ENCODE results near the gene LDLRAD4. TPM values are rescaled to one million over a fixed set of nuclear protein-coding genes. Genes with fewer than 3 reads are reported as not detected.

Gene LDLRAD4
- polyA plus RNA-seq, 3 donors from 2014 or later, result 4.8 to 11.3 (median 9.6) TPM

DNA sequence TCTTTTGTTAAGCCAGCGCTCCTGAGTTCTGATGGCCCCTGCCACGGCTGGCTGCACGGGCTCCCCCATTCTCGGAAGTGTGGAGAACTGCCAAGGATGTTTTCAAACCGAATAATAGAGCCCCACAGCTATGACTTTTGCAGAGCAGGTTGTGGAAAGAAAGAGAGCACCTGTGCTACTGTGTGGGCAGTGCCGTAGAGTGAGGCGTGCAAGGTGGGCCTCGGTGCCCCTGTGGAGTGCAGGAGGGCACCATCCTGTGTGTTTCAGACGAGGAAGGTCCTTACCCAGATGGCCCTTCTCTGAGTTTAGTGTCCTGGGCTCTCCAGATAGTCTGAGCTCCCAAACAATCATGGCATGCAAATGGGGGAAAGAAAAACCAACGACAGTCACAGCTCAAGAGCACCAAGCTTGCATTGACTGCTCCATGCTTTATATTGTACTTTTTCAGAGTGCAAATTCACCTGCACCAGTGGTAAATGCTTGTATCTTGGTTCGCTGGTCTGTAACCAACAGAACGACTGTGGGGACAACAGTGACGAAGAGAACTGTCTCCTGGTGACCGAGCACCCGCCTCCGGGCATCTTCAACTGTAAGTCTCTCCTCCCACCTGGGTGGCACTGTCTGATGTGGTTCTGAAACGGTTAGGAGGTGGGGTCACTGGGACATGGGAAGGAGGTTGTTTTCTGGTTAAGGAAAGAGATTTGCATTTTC is 219.4 kb downstream of the LDLRAD4 start:
- DNase-seq, result no peak
- Mint-ChIP-seq H3K4me1 (peaks cover 10 to 26% of the 10 kb centered on the region in 2 donors), H3K36me3 (no peaks in the 10 kb centered on the region), H3K27me3 (ENCODE audit: low read depth in 3 of 3) (peaks cover 2 to 8% (median 3%) of the 10 kb centered on the region in 3 donors), H3K9me3 (no peaks in the 10 kb centered on the region), H3K4me3 (peak overlapping the region in 1 of 5 donors; percentile 59), H3K27ac (no peak overlapping the region)

DNA sequence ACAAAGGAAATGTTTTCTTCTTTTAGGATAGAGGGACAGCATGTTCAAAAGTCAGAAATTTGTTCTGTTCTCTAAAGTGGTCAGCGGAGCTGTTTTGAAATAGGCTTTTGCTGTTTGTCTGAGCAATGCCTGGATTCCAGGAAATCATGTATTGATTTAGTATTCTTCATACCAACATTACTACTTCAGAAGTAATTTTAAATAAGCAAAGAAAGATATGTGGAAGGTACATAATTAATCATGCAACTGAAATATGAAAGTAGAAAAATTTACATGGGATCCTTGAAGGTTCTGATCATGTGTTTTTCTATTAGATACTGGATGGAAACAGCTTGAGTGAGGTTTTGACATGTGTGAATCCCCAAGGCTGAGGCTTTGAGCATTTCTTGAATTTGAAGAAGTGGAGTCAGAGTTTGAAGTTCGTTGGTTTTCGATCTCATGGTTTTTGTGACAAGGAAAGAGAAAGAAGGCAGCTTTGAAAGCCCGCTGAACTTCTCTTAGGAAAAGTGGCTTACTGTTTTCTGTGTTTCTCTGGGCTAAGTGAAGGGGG is 220.0 kb downstream of the LDLRAD4 start:
- no peak for DNase-seq
- H3K4me3 Mint-ChIP-seq, result peak overlapping the region in 1 of 5 donors; percentile 59
- H3K27ac Mint-ChIP-seq, result peak overlapping the region in 1 of 6 donors; percentile 9
- H3K36me3 Mint-ChIP-seq, result no peaks in the 10 kb centered on the region
- H3K9me3 Mint-ChIP-seq, result no peaks in the 10 kb centered on the region
- peaks cover 2 to 7% (median 3%) of the 10 kb centered on the region in 3 donors for H3K27me3 Mint-ChIP-seq (ENCODE audit: low read depth in 3 of 3)
- H3K4me1 Mint-ChIP-seq, result peaks cover 10 to 26% of the 10 kb centered on the region in 2 donors

DNA sequence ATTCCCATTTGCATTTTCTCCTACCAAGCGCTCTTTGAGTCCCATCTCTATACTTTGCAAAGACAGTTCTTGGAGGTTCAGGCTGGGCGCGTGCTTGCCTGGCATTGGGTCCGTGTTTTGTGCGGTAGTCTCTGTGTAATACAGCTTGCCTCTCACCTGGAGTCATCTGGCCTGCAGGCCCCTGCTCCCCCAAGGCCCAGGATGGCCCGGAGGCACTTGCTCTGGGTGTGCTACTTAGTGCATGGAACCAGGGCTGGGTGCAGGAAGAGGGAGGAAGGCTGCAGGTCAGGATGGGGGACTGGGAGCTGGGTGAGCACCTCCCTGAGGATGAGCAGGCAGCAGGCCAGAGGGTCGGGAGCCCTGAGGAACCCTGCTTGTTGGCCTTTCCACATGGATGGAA is 220.9 kb downstream of the LDLRAD4 start:
- Mint-ChIP-seq H3K4me3 (no peak overlapping the region), H3K36me3 (no peaks in the 10 kb centered on the region), H3K27ac (peak overlapping the region in 1 of 6 donors; percentile 9), H3K4me1 (peaks cover 10 to 26% of the 10 kb centered on the region in 2 donors), H3K27me3 (ENCODE audit: low read depth in 3 of 3) (peaks cover 2 to 7% (median 3%) of the 10 kb centered on the region in 3 donors), H3K9me3 (no peaks in the 10 kb centered on the region)
- no peak for DNase-seq

DNA sequence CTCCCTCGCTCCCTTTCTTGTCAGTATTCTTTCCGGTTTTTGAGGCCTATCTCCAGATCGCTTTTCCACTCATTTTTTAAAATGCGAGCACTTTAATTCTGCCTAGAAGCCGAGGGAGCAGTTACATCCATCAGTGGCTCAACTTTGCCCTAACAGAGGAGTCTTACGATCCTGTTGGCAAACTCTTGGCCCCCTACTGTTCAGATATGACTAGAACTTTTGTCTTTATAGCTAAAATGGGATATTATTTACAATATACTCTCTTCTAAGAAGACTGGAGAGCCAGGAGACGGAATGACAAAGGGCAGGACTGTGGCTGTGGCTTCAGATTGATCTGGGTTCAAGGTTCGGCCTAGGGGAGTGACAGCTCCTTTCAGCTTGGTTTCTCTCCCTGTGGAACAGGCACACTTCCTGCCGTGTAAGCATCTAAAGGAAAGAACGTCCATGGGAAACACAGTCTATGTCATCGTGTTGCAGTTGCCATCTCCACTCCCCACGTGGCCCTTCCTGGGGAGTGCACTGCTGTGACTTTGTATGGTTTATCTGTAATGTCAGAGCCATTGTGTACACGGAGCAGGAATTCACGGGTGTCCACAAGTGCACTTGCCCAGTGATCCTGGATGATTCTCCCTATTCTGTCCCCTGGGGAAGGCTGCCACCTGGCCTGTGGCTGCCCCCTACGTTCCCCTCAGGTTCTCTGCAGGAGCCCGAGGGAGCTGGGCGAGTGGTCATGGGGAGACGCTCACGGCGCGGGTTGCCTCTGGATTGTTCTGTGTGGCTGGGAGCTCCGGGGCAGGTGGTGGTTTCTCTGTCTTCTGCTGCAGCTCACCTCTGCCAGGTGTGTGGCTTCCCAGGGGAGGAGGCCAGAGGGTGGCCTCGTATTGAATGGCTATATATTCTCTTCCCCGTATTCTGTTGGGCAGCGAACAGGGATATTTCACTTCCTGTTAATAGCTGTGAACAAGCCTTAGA is 222.0 kb downstream of the LDLRAD4 start:
- Mint-ChIP-seq H3K9me3 (no peaks in the 10 kb centered on the region), H3K36me3 (no peaks in the 10 kb centered on the region), H3K27me3 (ENCODE audit: low read depth in 3 of 3) (peaks cover 2 to 3% (median 3%) of the 10 kb centered on the region in 3 donors), H3K27ac (peak overlapping the region in 1 of 6 donors; percentile 14), H3K4me1 (peaks cover 10 to 26% of the 10 kb centered on the region in 2 donors), H3K4me3 (no peak overlapping the region)
- DNase-seq, result no peak

DNA sequence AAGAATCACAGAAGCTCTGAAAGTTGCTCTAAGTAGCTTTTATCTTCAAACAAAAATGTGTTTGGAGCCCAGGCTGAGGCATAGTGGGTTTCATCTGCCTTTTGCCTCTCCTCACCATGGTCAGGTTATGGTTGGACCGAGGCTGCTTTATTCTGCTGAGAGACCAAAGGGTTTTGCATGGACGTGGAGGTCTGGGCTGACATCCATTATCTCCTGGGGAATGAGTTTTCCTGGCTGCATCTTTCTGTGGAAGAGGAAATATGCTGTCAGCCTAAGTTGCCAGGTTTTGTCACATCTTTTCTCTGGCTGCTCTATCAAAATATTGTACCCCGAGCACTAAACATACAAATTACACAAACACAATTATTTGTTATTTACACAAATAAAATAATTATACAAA is 223.2 kb downstream of the LDLRAD4 start:
- H3K4me3 Mint-ChIP-seq, result no peak overlapping the region
- no peak overlapping the region for H3K27ac Mint-ChIP-seq
- H3K36me3 Mint-ChIP-seq, result no peaks in the 10 kb centered on the region
- no peaks in the 10 kb centered on the region for H3K9me3 Mint-ChIP-seq
- peaks cover 7 to 19% of the 10 kb centered on the region in 2 donors for H3K4me1 Mint-ChIP-seq
- DNase-seq, result no peak
- H3K27me3 Mint-ChIP-seq (ENCODE audit: low read depth in 3 of 3), result peaks cover 2 to 3% (median 3%) of the 10 kb centered on the region in 3 donors

DNA sequence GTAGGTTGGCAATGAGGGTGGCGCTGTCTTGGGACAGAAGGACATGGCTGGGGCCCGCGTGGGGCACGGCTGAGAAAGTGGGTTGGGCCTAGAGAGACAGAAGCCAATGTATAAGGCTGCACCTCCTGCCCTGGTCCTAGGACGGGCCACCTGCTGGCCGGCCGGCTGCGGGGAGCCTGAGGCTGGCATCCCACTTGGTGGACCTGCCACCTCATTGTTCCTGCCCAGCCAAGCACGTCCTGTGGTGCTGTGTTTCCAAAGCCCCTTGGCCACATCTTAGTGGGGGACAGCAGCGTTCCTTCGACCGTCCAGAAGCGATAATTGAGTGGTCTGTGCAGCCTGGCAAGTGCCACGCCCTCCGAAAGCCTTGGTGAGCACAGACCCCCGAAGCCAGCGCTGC is 223.9 kb downstream of the LDLRAD4 start:
- Mint-ChIP-seq H3K4me3 (no peak overlapping the region), H3K36me3 (no peaks in the 10 kb centered on the region), H3K9me3 (no peaks in the 10 kb centered on the region), H3K27me3 (ENCODE audit: low read depth in 3 of 3) (peaks cover 2 to 3% (median 3%) of the 10 kb centered on the region in 3 donors), H3K27ac (no peak overlapping the region), H3K4me1 (peaks cover 2 to 14% of the 10 kb centered on the region in 2 donors)
- DNase-seq, result no peak

DNA sequence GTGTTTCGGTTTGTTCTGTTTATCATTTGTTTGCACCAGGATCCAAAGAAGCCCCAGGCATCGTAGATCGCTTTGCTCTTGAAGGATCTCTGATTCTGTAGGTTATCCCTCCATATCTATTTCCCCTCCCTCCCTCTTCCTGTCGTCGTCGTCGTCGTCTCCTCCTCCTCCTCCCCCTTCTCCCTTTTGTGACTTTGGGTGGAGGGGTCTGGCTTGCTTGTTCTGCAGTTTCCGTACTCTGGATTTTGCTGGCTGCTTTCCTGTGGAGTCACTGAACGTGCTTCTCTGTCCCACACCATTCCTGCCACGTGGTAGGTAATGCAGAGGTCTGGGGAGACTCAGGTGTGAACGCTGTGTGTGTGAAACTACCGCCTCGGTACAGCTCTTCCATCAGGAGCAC is 225.0 kb downstream of the LDLRAD4 start:
- DNase-seq, result no peak
- Mint-ChIP-seq H3K9me3 (no peaks in the 10 kb centered on the region), H3K27ac (no peak overlapping the region), H3K27me3 (ENCODE audit: low read depth in 3 of 3) (peaks cover 2 to 3% (median 3%) of the 10 kb centered on the region in 3 donors), H3K36me3 (no peaks in the 10 kb centered on the region), H3K4me3 (no peak overlapping the region), H3K4me1 (peaks cover 0 to 3% of the 10 kb centered on the region in 2 donors)

DNA sequence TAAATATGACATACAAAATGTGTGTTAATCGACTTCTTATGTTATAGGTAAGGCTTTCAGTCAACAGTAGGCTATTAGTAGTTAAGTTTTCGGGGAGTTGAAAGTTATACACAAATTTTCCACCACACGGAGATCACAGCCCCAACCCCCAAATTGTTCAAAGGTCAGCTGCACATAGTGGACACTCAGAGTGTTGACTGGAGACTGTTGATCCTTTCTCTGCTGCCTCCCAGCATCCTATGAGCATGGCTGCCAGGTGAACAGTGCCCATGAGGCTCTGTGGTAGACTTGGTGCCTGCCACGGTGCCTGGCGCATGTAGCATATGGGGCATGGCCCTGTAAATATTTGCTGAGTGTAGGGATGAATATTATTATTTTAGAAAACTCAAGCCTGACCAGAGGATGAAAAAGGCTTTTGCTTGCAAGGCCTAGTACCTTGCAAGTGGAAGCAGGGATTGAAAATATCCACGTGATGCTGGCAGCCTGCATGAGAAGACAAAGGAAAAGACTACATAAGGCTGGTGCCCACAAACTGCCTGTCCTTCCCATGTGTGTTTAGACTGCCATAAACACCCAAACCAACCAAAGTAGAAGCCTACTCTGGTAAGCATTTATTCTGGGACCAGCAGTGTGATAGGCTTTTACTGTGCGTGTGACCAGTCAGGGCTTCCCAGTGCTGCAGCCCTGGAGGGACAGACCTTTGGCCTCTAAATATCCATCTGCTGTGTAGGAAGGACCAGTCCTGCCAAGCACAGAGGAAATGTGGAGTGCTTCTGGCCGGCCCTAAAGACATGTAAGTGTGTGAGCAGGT is 226.1 kb downstream of the LDLRAD4 start:
- DNase-seq, result no peak
- Mint-ChIP-seq H3K27ac (no peak overlapping the region), H3K4me1 (no peaks in the 10 kb centered on the region), H3K27me3 (ENCODE audit: low read depth in 3 of 3) (peaks cover 2 to 3% (median 3%) of the 10 kb centered on the region in 3 donors), H3K4me3 (no peak overlapping the region), H3K9me3 (no peaks in the 10 kb centered on the region), H3K36me3 (no peaks in the 10 kb centered on the region)

DNA sequence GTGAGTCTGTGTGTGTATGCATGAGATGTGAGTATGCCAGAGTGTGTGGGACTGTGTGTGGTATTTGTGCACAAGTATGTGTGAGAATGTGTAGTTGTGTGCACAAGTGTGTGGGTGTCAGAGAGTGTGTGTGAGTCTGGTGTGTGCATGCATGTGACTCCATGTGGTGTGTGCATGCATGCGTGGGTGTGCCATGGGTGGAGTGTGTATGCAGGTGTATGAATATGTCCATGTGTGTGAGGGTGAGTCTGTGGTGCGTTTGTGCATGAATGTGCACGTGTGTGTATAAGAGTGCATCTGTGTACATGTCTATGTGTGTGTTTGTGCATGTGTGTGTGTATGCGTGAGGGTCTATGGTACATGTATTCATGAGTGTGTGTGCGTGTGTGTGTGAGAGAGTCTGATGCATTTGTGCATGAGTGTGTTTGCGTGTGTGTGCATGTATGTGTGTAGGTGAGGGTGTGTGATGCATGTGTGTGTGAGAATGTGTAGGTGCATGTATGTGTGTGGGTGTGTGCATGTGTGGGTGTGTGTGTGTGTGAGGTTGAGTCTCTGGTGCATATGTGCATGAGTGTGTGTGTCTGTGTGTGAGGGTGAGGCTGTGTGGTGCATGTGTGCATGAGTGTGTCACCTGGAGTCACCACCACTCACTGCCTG is 226.8 kb downstream of the LDLRAD4 start:
- peaks cover 2 to 3% (median 3%) of the 10 kb centered on the region in 3 donors for H3K27me3 Mint-ChIP-seq (ENCODE audit: low read depth in 3 of 3)
- no peaks in the 10 kb centered on the region for H3K36me3 Mint-ChIP-seq
- no peak for DNase-seq
- no peaks in the 10 kb centered on the region for H3K9me3 Mint-ChIP-seq
- H3K4me3 Mint-ChIP-seq, result no peak overlapping the region
- H3K27ac Mint-ChIP-seq, result no peak overlapping the region
- H3K4me1 Mint-ChIP-seq, result no peaks in the 10 kb centered on the region

DNA sequence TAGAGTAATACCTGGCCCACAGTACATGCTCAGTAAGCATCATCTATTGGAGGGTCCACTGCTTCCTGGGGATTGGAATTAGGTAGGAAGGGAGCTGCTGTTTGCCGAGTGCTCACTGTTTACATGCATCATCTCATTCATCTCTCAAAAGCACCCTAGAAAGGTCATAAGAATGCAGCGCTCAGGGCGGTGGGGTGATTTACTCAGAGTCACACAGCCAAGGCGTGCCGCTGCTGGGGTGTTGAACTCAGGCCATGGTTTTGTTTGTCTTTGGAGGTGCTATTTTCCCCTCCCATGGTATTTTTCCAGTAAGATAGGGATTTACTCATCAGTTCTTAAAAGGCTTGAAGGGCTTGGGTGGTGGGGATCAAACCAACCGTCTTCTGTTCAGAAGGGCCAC is 227.5 kb downstream of the LDLRAD4 start:
- peaks cover 2 to 4% (median 3%) of the 10 kb centered on the region in 3 donors for H3K27me3 Mint-ChIP-seq (ENCODE audit: low read depth in 3 of 3)
- H3K4me1 Mint-ChIP-seq, result no peaks in the 10 kb centered on the region
- no peaks in the 10 kb centered on the region for H3K36me3 Mint-ChIP-seq
- DNase-seq, result no peak
- H3K27ac Mint-ChIP-seq, result no peak overlapping the region
- H3K9me3 Mint-ChIP-seq, result no peaks in the 10 kb centered on the region
- H3K4me3 Mint-ChIP-seq, result no peak overlapping the region

DNA sequence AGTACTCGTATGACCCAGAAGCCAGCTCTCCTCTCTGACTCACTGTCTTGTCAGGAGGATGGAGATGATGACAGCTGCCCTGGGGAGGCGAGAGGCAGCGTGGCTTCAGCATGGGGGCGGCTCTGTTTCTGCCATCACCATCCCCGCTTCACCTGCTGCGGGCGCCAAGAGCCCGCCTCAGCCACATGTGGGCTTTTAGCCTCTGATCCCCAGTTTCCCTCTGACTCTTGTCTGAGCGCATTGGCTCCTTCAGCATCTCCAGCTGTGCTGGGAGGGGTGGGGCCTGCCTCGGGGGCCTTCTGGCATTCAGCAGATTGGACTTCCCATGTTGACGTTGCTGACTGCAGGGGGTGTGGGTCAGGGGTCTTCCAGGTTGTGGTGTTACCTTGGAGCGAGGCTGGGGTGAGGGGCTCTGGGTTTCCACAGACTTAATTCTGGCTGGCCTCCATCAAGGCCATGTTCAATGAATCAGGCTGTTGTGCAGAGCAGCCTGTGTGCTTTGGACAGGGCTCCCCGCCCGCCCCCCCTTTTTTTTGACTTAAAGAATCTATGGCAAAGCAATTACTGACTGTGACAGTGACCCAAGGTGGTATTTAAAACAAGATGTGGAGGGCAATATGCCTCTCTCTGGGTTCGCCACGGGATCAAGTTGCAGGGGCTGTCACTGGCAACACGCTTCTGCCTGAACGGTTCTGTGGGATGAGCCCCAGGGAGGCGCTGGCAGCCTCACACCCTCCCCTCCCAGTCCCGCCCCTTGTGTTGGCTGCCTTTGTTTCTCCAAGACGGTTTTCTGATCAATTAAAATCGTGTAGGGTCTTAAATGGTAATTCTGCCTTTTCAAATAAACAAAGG is 228.3 kb downstream of the LDLRAD4 start:
- Mint-ChIP-seq H3K27me3 (ENCODE audit: low read depth in 3 of 3) (peaks cover 0 to 7% (median 2%) of the 10 kb centered on the region in 3 donors), H3K36me3 (no peaks in the 10 kb centered on the region), H3K27ac (no peak overlapping the region), H3K9me3 (no peaks in the 10 kb centered on the region), H3K4me1 (no peaks in the 10 kb centered on the region), H3K4me3 (no peak overlapping the region)
- no peak for DNase-seq

DNA sequence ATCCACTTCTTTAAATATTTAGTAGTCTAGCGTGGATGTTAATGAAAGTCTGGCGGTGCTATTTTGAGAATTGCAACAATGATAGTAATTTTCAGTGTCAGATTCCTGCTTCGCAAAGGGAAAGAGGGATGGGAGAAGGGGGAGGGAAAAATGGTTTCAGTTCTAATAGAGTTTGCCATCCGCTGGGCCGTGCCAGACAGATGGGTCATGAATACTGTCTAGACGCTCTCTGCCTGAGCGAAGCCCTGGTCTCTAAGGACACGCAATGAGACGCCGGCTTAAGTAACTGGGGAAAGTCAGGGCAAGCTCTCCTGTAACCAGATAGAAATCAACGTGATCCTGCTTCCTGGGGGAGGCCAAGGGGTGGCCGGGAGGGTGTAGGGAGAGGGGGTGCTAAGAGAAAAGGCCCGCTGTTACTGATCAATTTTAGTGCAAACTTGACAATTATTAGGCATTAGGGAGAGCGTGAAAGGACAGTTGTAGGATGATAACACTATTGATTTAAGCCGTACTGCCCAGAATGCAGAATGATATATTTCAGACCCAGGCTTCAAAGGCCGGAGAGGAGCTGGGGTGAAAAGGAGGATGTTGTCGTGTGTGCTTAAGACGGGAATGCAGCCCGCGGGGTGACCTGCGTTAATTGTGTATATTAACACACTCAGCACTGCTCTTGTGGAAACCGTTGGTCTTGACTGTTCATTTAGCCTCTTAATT is 229.2 kb downstream of the LDLRAD4 start:
- Mint-ChIP-seq H3K4me3 (no peak overlapping the region), H3K27me3 (ENCODE audit: low read depth in 3 of 3) (peaks cover 0 to 9% (median 0%) of the 10 kb centered on the region in 3 donors), H3K36me3 (no peaks in the 10 kb centered on the region), H3K27ac (no peak overlapping the region), H3K4me1 (no peaks in the 10 kb centered on the region), H3K9me3 (no peaks in the 10 kb centered on the region)
- DNase-seq, result no peak

All from immature natural killer cell (primary cell).